Stimulated activated memory B cell treated with anti-CD40 and anti-IgM and Interleukin-4, amounts not matched to agents 10 μg/mL and 1 μg/mL and 100 μg/mL, for 72 hours (primary cell): ENCODE data around the gene YWHAE.
A peak's percentile ranks its signal among the peaks of the same experiment; 100 is the strongest.
"Not testable (repeated sequence)": the region's sequence is repeated elsewhere in the genome, so short reads cannot be mapped to it uniquely, and the experiment has no call there.

Source experiments
- ATAC-seq: fragments of 150-1000 bp; cut with Tn5 transposase; 2 replicates; pipeline ENCODE4 v1.10.0; 2021
- H3K27ac Mint-ChIP-seq: one replicate; pipeline ENCODE4 v1.8.0; 2022; ENCODE audit warnings: mild to moderate bottlenecking, mixed read lengths
- H3K27me3 Mint-ChIP-seq: one replicate; pipeline ENCODE4 v1.8.0; 2022; ENCODE audit warnings: mixed read lengths
- H3K36me3 Mint-ChIP-seq: one replicate; pipeline ENCODE4 v1.8.0; 2022; ENCODE audit warnings: mixed read lengths
- H3K4me1 Mint-ChIP-seq: one replicate; pipeline ENCODE4 v1.8.0; 2022; ENCODE audit warnings: mixed read lengths
- H3K4me3 Mint-ChIP-seq: one replicate; pipeline ENCODE4 v1.8.0; 2022; ENCODE audit warnings: mild to moderate bottlenecking, moderate library complexity, mixed read lengths
- H3K9me3 Mint-ChIP-seq: one replicate; pipeline ENCODE4 v1.8.0; 2022; ENCODE audit warnings: mixed read lengths

YWHAE gene

GRCh38 chr17:1387490-1388227 lies 12.4 kb downstream of the YWHAE start:
- H3K9me3 Mint-ChIP-seq, H3K27ac Mint-ChIP-seq, H3K27me3 Mint-ChIP-seq, H3K4me3 Mint-ChIP-seq, H3K36me3 Mint-ChIP-seq, ATAC-seq: not testable (repeated sequence)
- peaks cover 59% of the 10 kb centered on the region for H3K4me1 Mint-ChIP-seq

GRCh38 chr17:1386675-1387190 lies 13.3 kb downstream of the YWHAE start:
- H3K9me3 Mint-ChIP-seq, H3K27me3 Mint-ChIP-seq, H3K36me3 Mint-ChIP-seq, ATAC-seq, H3K4me3 Mint-ChIP-seq: not testable (repeated sequence)
- Mint-ChIP-seq H3K27ac (peak overlapping the region; percentile 12), H3K4me1 (peaks cover 55% of the 10 kb centered on the region)

- Mint-ChIP-seq H3K27ac (peak overlapping the region; percentile 12), H3K9me3 (no peaks in the 10 kb centered on the region), H3K4me1 (peaks cover 57% of the 10 kb centered on the region), H3K36me3 (peaks cover 5% of the 10 kb centered on the region), H3K4me3 (no peak overlapping the region), H3K27me3 (no peaks in the 10 kb centered on the region)
- ATAC-seq = no peak
These were observed 13.8 kb downstream of the YWHAE start for GRCh38 chr17:1386265-1386664.

GRCh38 chr17:1385861-1386260 lies 14.2 kb downstream of the YWHAE start:
- Mint-ChIP-seq H3K27me3 (no peaks in the 10 kb centered on the region), H3K36me3 (peaks cover 6% of the 10 kb centered on the region), H3K27ac (no peak overlapping the region), H3K4me1 (peaks cover 59% of the 10 kb centered on the region), H3K9me3 (no peaks in the 10 kb centered on the region), H3K4me3 (no peak overlapping the region)
- ATAC-seq = no peak

- Mint-ChIP-seq H3K36me3 (peaks cover 6% of the 10 kb centered on the region), H3K4me3 (no peak overlapping the region), H3K27ac (no peak overlapping the region), H3K4me1 (peaks cover 59% of the 10 kb centered on the region), H3K9me3 (no peaks in the 10 kb centered on the region), H3K27me3 (no peaks in the 10 kb centered on the region)
- no peak for ATAC-seq
These were observed 15.1 kb downstream of the YWHAE start for GRCh38 chr17:1384905-1385435.

- no peaks in the 10 kb centered on the region for H3K9me3 Mint-ChIP-seq
- peak; percentile 88 for ATAC-seq
- peak overlapping the region; percentile 43 for H3K27ac Mint-ChIP-seq
- peaks cover 71% of the 10 kb centered on the region for H3K4me1 Mint-ChIP-seq
- peak overlapping the region; percentile 11 for H3K4me3 Mint-ChIP-seq
- peaks cover 6% of the 10 kb centered on the region for H3K36me3 Mint-ChIP-seq
- no peaks in the 10 kb centered on the region for H3K27me3 Mint-ChIP-seq
These were observed 20.1 kb downstream of the YWHAE start for GRCh38 chr17:1379930-1380313.

- H3K27ac Mint-ChIP-seq = peak overlapping the region; percentile 43
- ATAC-seq = no peak
- H3K4me1 Mint-ChIP-seq = peaks cover 75% of the 10 kb centered on the region
- H3K27me3 Mint-ChIP-seq = no peaks in the 10 kb centered on the region
- no peak overlapping the region for H3K4me3 Mint-ChIP-seq
- no peaks in the 10 kb centered on the region for H3K9me3 Mint-ChIP-seq
- peaks cover 6% of the 10 kb centered on the region for H3K36me3 Mint-ChIP-seq
These were observed 20.7 kb downstream of the YWHAE start for GRCh38 chr17:1379208-1379929.

GRCh38 chr17:1378476-1378860 lies 21.6 kb downstream of the YWHAE start:
- not testable (repeated sequence) for ATAC-seq, H3K9me3 Mint-ChIP-seq, H3K27me3 Mint-ChIP-seq, H3K27ac Mint-ChIP-seq, H3K36me3 Mint-ChIP-seq, H3K4me3 Mint-ChIP-seq
- peaks cover 82% of the 10 kb centered on the region for H3K4me1 Mint-ChIP-seq

- ATAC-seq = no peak
- H3K27ac Mint-ChIP-seq = peak overlapping the region; percentile 71
- peaks cover 85% of the 10 kb centered on the region for H3K4me1 Mint-ChIP-seq
These were observed 22.7 kb downstream of the YWHAE start for GRCh38 chr17:1377334-1377733.

GRCh38 chr17:1376061-1376460 lies 24.0 kb downstream of the YWHAE start:
- H3K36me3 Mint-ChIP-seq = no peaks in the 10 kb centered on the region
- peak; percentile 63 for ATAC-seq
- peak overlapping the region; percentile 32 for H3K4me3 Mint-ChIP-seq
- H3K27me3 Mint-ChIP-seq = no peaks in the 10 kb centered on the region
- H3K4me1 Mint-ChIP-seq = peaks cover 85% of the 10 kb centered on the region
- H3K27ac Mint-ChIP-seq = peak overlapping the region; percentile 42
- H3K9me3 Mint-ChIP-seq = no peaks in the 10 kb centered on the region

More at GRCh38 chr17:1377334-1377733, 22.7 kb downstream of the YWHAE start:
- Mint-ChIP-seq H3K4me3 (peak overlapping the region; percentile 4), H3K27me3 (no peaks in the 10 kb centered on the region), H3K9me3 (no peaks in the 10 kb centered on the region), H3K36me3 (peaks cover 6% of the 10 kb centered on the region)

- no peaks in the 10 kb centered on the region for H3K27me3 Mint-ChIP-seq
- H3K4me3 Mint-ChIP-seq = no peak overlapping the region
- H3K27ac Mint-ChIP-seq = peak overlapping the region; percentile 42
- peaks cover 85% of the 10 kb centered on the region for H3K4me1 Mint-ChIP-seq
- H3K36me3 Mint-ChIP-seq = no peaks in the 10 kb centered on the region
- no peaks in the 10 kb centered on the region for H3K9me3 Mint-ChIP-seq
- ATAC-seq = no peak
These were observed 24.4 kb downstream of the YWHAE start for GRCh38 chr17:1375615-1376014.

- Mint-ChIP-seq H3K4me3 (peak overlapping the region; percentile 4), H3K27ac (peak overlapping the region; percentile 42), H3K4me1 (peaks cover 80% of the 10 kb centered on the region), H3K27me3 (no peaks in the 10 kb centered on the region), H3K9me3 (no peaks in the 10 kb centered on the region), H3K36me3 (no peaks in the 10 kb centered on the region)
- ATAC-seq = peak; percentile 58
These were observed 25.4 kb downstream of the YWHAE start for GRCh38 chr17:1374431-1375177.

GRCh38 chr17:1373707-1374237 lies 26.2 kb downstream of the YWHAE start:
- no peak for ATAC-seq
- no peaks in the 10 kb centered on the region for H3K36me3 Mint-ChIP-seq
- H3K4me1 Mint-ChIP-seq = peaks cover 77% of the 10 kb centered on the region
- no peaks in the 10 kb centered on the region for H3K9me3 Mint-ChIP-seq
- H3K27me3 Mint-ChIP-seq = no peaks in the 10 kb centered on the region
- no peak overlapping the region for H3K27ac Mint-ChIP-seq
- no peak overlapping the region for H3K4me3 Mint-ChIP-seq

GRCh38 chr17:1372618-1373017 lies 27.4 kb downstream of the YWHAE start:
- ATAC-seq = no peak
- H3K4me3 Mint-ChIP-seq = no peak overlapping the region
- no peaks in the 10 kb centered on the region for H3K36me3 Mint-ChIP-seq
- H3K9me3 Mint-ChIP-seq = no peaks in the 10 kb centered on the region
- H3K27ac Mint-ChIP-seq = no peak overlapping the region
- H3K27me3 Mint-ChIP-seq = no peaks in the 10 kb centered on the region
- H3K4me1 Mint-ChIP-seq = peaks cover 79% of the 10 kb centered on the region
